Omental fat pad (tissue), 4 donors: ENCODE results near the gene TMEM164. TPM values are rescaled to one million over a fixed set of nuclear protein-coding genes. Genes with fewer than 3 reads are reported as not detected.

Experiments used
- ATAC-seq: fragments of 150-250 bp; one replicate; pipeline ENCODE4 v1.9.1; 2016; ENCODE audit warnings: mild to moderate bottlenecking, moderate library complexity; ENCODE audit not compliant: low FRiP score
- DNase-seq: peaks from one replicate; pipeline ENCODE4 v3.0.0-alpha.2; 2019; ENCODE audit warnings: low spot score
- CTCF ChIP-seq, 3 donors: fragments of 450-650 bp; IDR thresholded peaks; one replicate each; pipeline ENCODE4 v1.5.1; 2016 to 2017; ENCODE audit warnings: antibody characterized with exemption in 3 of 3, mild to moderate bottlenecking in 3 of 3, moderate library complexity in 2 of 3
- total RNA-seq, 4 donors: library from RNA; depleted of rRNA; stranded (reverse); fragments of >200 nt; gene quantifications; one replicate each; pipeline ENCODE4 v1.1.0, GENCODE V29; 2016

Gene TMEM164
- total RNA-seq, 4 donors from 2014 or later, result 24.6 to 56.9 (median 42.1) TPM

- no peak for DNase-seq
- no peak for ATAC-seq
- TF ChIP-seq CTCF (IDR thresholded peaks at IDR 0.05), result no peak
These were observed 189.6 kb downstream of the TMEM164 start for GRCh38 chrX:110192516-110192915.

- ATAC-seq (no peak), DNase-seq (no peak)
- TF ChIP-seq CTCF (IDR thresholded peaks at IDR 0.05), result no peak
These were observed 192.1 kb downstream of the TMEM164 start for GRCh38 chrX:110194977-110195376.

- DNase-seq (no peak), ATAC-seq (no peak)
- TF ChIP-seq CTCF (IDR thresholded peaks at IDR 0.05), result no peak
These were observed 198.9 kb downstream of the TMEM164 start for GRCh38 chrX:110201799-110202198.

- peak; percentile 44 for ATAC-seq
- TF ChIP-seq CTCF (IDR thresholded peaks at IDR 0.05), result no peak
- DNase-seq, result no peak
These were observed 202.1 kb downstream of the TMEM164 start for GRCh38 chrX:110204986-110205385.

- no peak for TF ChIP-seq CTCF (IDR thresholded peaks at IDR 0.05)
- ATAC-seq, result no peak
- DNase-seq, result no peak
These were observed 205.2 kb downstream of the TMEM164 start for GRCh38 chrX:110208092-110208491.

- ATAC-seq, result peak; percentile 68
- no peak for TF ChIP-seq CTCF (IDR thresholded peaks at IDR 0.05)
- DNase-seq, result no peak
These were observed 207.7 kb downstream of the TMEM164 start for GRCh38 chrX:110210417-110211139.

GRCh38 chrX:110211340-110211739 lies 208.4 kb downstream of the TMEM164 start:
- ATAC-seq (no peak), DNase-seq (no peak)
- no peak for TF ChIP-seq CTCF (IDR thresholded peaks at IDR 0.05)
